B cell (primary cell): ENCODE results near the gene ADORA2A. TPM values are rescaled to one million over a fixed set of nuclear protein-coding genes. Genes with fewer than 3 reads are reported as not detected.

Experiments used
- ATAC-seq: fragments of 200-7000 bp; cut with Tn5 transposase; one replicate; pipeline ENCODE4 v1.10.0; 2021; ENCODE audit warnings: low read depth, mild to moderate bottlenecking, moderate number of reproducible peaks, moderate library complexity
- CTCF ChIA-PET: fragments of 350-600 bp; sonication (Branson Sonifier 250); formaldehyde crosslinking; loops from one replicate; lab custom pipeline; 2021; ENCODE audit warnings: antibody characterized with exemption, inconsistent platforms; lab: Charles Lee
- POLR2A ChIA-PET: fragments of 350-600 bp; sonication (Branson Sonifier 250); formaldehyde crosslinking; loops from one replicate; lab custom pipeline; 2021; ENCODE audit warnings: antibody characterized with exemption; lab: Charles Lee
- DNase-seq: peaks from one replicate; pipeline ENCODE4 v3.0.0; 2013
- H2AFZ ChIP-seq: 2 replicates; pipeline ENCODE4 v1.6.1; 2012; ENCODE audit warnings: mild to moderate bottlenecking, low read depth, low read length; ENCODE audit not compliant: insufficient read depth, poor library complexity, severe bottlenecking
- H3K27ac ChIP-seq, 2 donors: 1 replicate in 1 of 2; 2 replicates in 1 of 2; pipeline ENCODE4 v1.5.1; 2012 to 2013; ENCODE audit warnings: low read length in 2 of 2, mild to moderate bottlenecking in 2 of 2, moderate library complexity in 1 of 2
- H3K27me3 ChIP-seq, 4 experiments: fragments of 200-600 bp in 1 of 4; sonication (generic) in 1 of 4; replicated peaks in 1 of 4; 1 replicate in 2 of 4; 2 replicates in 2 of 4; pipeline versions ENCODE4 v1.6.1 to v1.7.0; 2013 to 2016; ENCODE audit warnings: low read length in 3 of 4, mild to moderate bottlenecking in 2 of 4, mixed read lengths in 1 of 4, moderate library complexity in 1 of 4; ENCODE audit not compliant: insufficient read depth in 4 of 4, control insufficient read depth in 3 of 4; ENCODE audit errors: control extremely low read depth in 1 of 4
- H3K36me3 ChIP-seq, 2 experiments: replicated peaks in 1 of 2; 1 replicate in 1 of 2; 2 replicates in 1 of 2; pipeline versions ENCODE4 v1.6.1 to v1.7.1; 2013; ENCODE audit warnings: low read length in 1 of 2; ENCODE audit not compliant: insufficient read depth in 2 of 2, control insufficient read depth in 1 of 2; ENCODE audit errors: control extremely low read depth in 1 of 2, extremely low read depth in 1 of 2
- H3K4me1 ChIP-seq, 2 donors: fragments of 200-600 bp in 1 of 2; sonication (generic) in 1 of 2; 1 replicate in 1 of 2; 2 replicates in 1 of 2; pipeline versions ENCODE4 v1.5.1 to v1.6.1; 2013 to 2017; ENCODE audit warnings: low read length in 2 of 2; ENCODE audit not compliant: control insufficient read depth in 2 of 2, insufficient read depth in 2 of 2
- H3K4me2 ChIP-seq: replicated peaks from 2 replicates; pipeline ENCODE3; 2012; ENCODE audit warnings: mild to moderate bottlenecking, low read depth, low read length; ENCODE audit not compliant: poor library complexity, severe bottlenecking
- H3K4me3 ChIP-seq, 5 experiments: fragments of 200-600 bp in 1 of 5; sonication (generic) in 1 of 5; 1 replicate in 3 of 5; 2 replicates in 2 of 5; pipeline versions ENCODE4 v1.5.1 to v1.7.0; 2011 to 2016; ENCODE audit warnings: low read length in 4 of 5, mild to moderate bottlenecking in 4 of 5, low read depth in 2 of 5, control low read depth in 1 of 5, moderate library complexity in 1 of 5; ENCODE audit not compliant: insufficient read depth in 1 of 5; ENCODE audit errors: control extremely low read depth in 1 of 5, extremely low read depth in 1 of 5
- H3K79me2 ChIP-seq: fragments of 200-600 bp; sonication (generic); one replicate; pipeline ENCODE4 v1.6.0; 2016; ENCODE audit warnings: low read length; ENCODE audit not compliant: control insufficient read depth, insufficient read depth
- H3K9ac ChIP-seq: fragments of 200-600 bp; sonication (generic); 2 replicates; pipeline ENCODE4 v1.6.1; 2017; ENCODE audit warnings: mild to moderate bottlenecking, low read length, moderate library complexity
- H3K9me3 ChIP-seq, 3 donors: one replicate each; pipeline versions ENCODE4 v1.6.1 to v1.7.1; 2013; ENCODE audit warnings: low read length in 2 of 3; ENCODE audit not compliant: control insufficient read depth in 2 of 3, insufficient read depth in 1 of 3; ENCODE audit errors: control extremely low read depth in 1 of 3
- H4K20me1 ChIP-seq: 2 replicates; pipeline ENCODE4 v1.6.0; 2012; ENCODE audit warnings: mild to moderate bottlenecking, low read length; ENCODE audit not compliant: insufficient read depth, control insufficient read depth, poor library complexity, severe bottlenecking
- H3K27ac Mint-ChIP-seq: one replicate; pipeline ENCODE4 v1.8.0; 2021; ENCODE audit warnings: mixed read lengths
- H3K27me3 Mint-ChIP-seq: one replicate; pipeline ENCODE4 v1.8.0; 2021; ENCODE audit warnings: mixed read lengths
- H3K4me1 Mint-ChIP-seq: one replicate; pipeline ENCODE4 v1.8.0; 2021; ENCODE audit warnings: mixed read lengths
- H3K4me3 Mint-ChIP-seq: one replicate; pipeline ENCODE4 v1.8.0; 2021; ENCODE audit warnings: mixed read lengths
- H3K9me3 Mint-ChIP-seq: one replicate; pipeline ENCODE4 v1.8.0; 2022; ENCODE audit warnings: mixed read lengths; ENCODE audit not compliant: insufficient read depth
- CTCF ChIP-seq: fragments of 200-600 bp; IDR thresholded peaks from one replicate; pipeline ENCODE4 v1.8.0; 2022; ENCODE audit warnings: antibody characterized with exemption, mild to moderate bottlenecking
- EZH2 ChIP-seq: IDR thresholded peaks from 2 replicates; pipeline ENCODE4 v1.6.1; 2012; ENCODE audit warnings: borderline replicate concordance, low read depth, mild to moderate bottlenecking, moderate library complexity, low read length; ENCODE audit not compliant: insufficient read depth, poor library complexity, severe bottlenecking
- WGBS: methylation state at CpG from one replicate; pipeline ENCODE4 v1.1.5; 2013; ENCODE audit warnings: missing lambda C conversion rate; ENCODE audit not compliant: insufficient coverage; 5-methylcytosine and 5-hydroxymethylcytosine counted together
- intact Hi-C: fragments of 100-400 bp; cut with micrococcal nuclease; formaldehyde crosslinking; loops from one replicate; pipeline ENCODE4 v1.10.0; 2022
- polyA plus RNA-seq: library from polyadenylated mRNA; depleted of rRNA; stranded (reverse); fragments of >200 nt; gene quantifications from 2 replicates; pipeline ENCODE4 v1.2.3, GENCODE V29; 2012
- total RNA-seq, 2 donors: library from RNA; stranded (reverse); fragments of 120-200 nt in 1 of 2; gene quantifications; 1 replicate in 1 of 2; 2 replicates in 1 of 2; pipeline versions ENCODE4 v1.2.3 to v1.2.4, GENCODE V29; 2013 to 2022

The ADORA2A gene
- total and polyA plus RNA-seq, 2 donors (not counting 1 experiment from before 2014, with no cell fraction given) = 30.5 to 45.4 TPM

- intact Hi-C loops = no loop called here
- H3K27ac Mint-ChIP-seq = no peak overlapping the region
- H3K9me3 Mint-ChIP-seq = no peaks in the 10 kb centered on the region
- DNase-seq (no peak), ATAC-seq (no peak)
- Histone ChIP-seq H3K4me2 (no peak overlapping the region), H3K4me3 (no peak overlapping the region), H3K9ac (no peak overlapping the region), H3K27ac (no peak overlapping the region), H3K27me3 (no peaks in the 10 kb centered on the region), H4K20me1 (no peaks in the 10 kb centered on the region), H2AFZ (no peak overlapping the region), H3K4me1 (no peaks in the 10 kb centered on the region), H3K9me3 (no peaks in the 10 kb centered on the region), H3K79me2 (no peaks in the 10 kb centered on the region), H3K36me3 (no peaks in the 10 kb centered on the region)
- no peak for TF ChIP-seq EZH2
- TF ChIP-seq CTCF = no peak
- ChIA-PET CTCF (interaction anchor here (0.7 to 2.0 kb wide), 4 partner anchors 8 to 61 kb away, joined by 3 to 5 read pairs (median 4); no protein-coding TSS in a partner anchor), POLR2A (no interaction called here)
- no CpG with 5 or more reads among the region's 1 CpG for WGBS
- peaks cover 8% of the 10 kb centered on the region for H3K4me1 Mint-ChIP-seq
- H3K4me3 Mint-ChIP-seq = no peak overlapping the region
- peaks cover 5% of the 10 kb centered on the region for H3K27me3 Mint-ChIP-seq
Observed at GRCh38 chr22:24481641-24482040, 54.2 kb downstream of the ADORA2A start.

GRCh38 chr22:24482575-24482974, 55.2 kb downstream of the ADORA2A start:
- Histone ChIP-seq H3K9ac (no peak overlapping the region), H3K4me2 (no peak overlapping the region)

More at GRCh38 chr22:24482575-24482974, 55.2 kb downstream of the ADORA2A start:
- DNase-seq (no peak), ATAC-seq (no peak)
- Mint-ChIP-seq H3K4me3 (no peak overlapping the region), H3K27ac (no peak overlapping the region), H3K4me1 (peaks cover 10% of the 10 kb centered on the region), H3K27me3 (peaks cover 5% of the 10 kb centered on the region), H3K9me3 (no peaks in the 10 kb centered on the region)
- Histone ChIP-seq H3K4me3 (no peak overlapping the region), H3K79me2 (no peaks in the 10 kb centered on the region), H4K20me1 (no peaks in the 10 kb centered on the region), H3K9me3 (no peaks in the 10 kb centered on the region), H3K36me3 (no peaks in the 10 kb centered on the region), H3K4me1 (no peaks in the 10 kb centered on the region), H3K27me3 (no peaks in the 10 kb centered on the region), H2AFZ (no peak overlapping the region), H3K27ac (no peak overlapping the region)
- WGBS = 88% methylated on average over 2 of the region's 3 CpGs
- ChIA-PET CTCF (interaction anchor here (0.7 to 3.0 kb wide), 6 partner anchors 8 to 152 kb away, joined by 3 to 25 read pairs (median 5); partner anchors contain the start of gene ADORA2A), POLR2A (no interaction called here)
- intact Hi-C loops = no loop called here
- TF ChIP-seq CTCF = no peak
- no peak for TF ChIP-seq EZH2
